WTC11 (cell line): ENCODE results near the gene CIC. TPM values are rescaled to one million over a fixed set of nuclear protein-coding genes. Genes with fewer than 3 reads are reported as not detected.

Source experiments
- ATAC-seq: fragments of 200-7000 bp; cut with Tn5 transposase; 2 replicates; pipeline ENCODE4 v1.10.0; 2021; ENCODE audit warnings: mild to moderate bottlenecking, moderate library complexity
- CTCF ChIA-PET: fragments of 300-600 bp; sonication (Branson Sonifier 250); formaldehyde crosslinking; loops from one replicate; lab custom pipeline; 2021; ENCODE audit warnings: antibody characterized with exemption; lab: Charles Lee
- POLR2A ChIA-PET: fragments of 350-600 bp; sonication (Branson Sonifier 250); formaldehyde crosslinking; loops from one replicate; lab custom pipeline; 2021; ENCODE audit warnings: antibody characterized with exemption; lab: Charles Lee
- DNase-seq: peaks from one replicate; pipeline ENCODE4 v3.0.0; 2021; ENCODE audit warnings: low spot score
- H3K27ac Mint-ChIP-seq: 2 replicates; pipeline ENCODE4 v1.8.0; 2021; ENCODE audit warnings: mixed read lengths
- H3K27me3 Mint-ChIP-seq: 2 replicates; pipeline ENCODE4 v1.8.0; 2021; ENCODE audit warnings: low read depth, mild to moderate bottlenecking, moderate library complexity, mixed read lengths
- H3K36me3 Mint-ChIP-seq: 2 replicates; pipeline ENCODE4 v1.8.0; 2021; ENCODE audit warnings: mixed read lengths
- H3K4me1 Mint-ChIP-seq: 2 replicates; pipeline ENCODE4 v1.8.0; 2022; ENCODE audit warnings: mixed read lengths
- H3K4me3 Mint-ChIP-seq: 2 replicates; pipeline ENCODE4 v1.8.0; 2021; ENCODE audit warnings: mild to moderate bottlenecking, moderate library complexity, mixed read lengths
- H3K9me3 Mint-ChIP-seq: 2 replicates; pipeline ENCODE4 v1.8.0; 2021; ENCODE audit warnings: mixed read lengths
- CBFB ChIP-seq: sonication (generic); formaldehyde crosslinking; IDR thresholded peaks from 2 replicates; pipeline ENCODE4 v1.8.1; 2022; ENCODE audit warnings: mild to moderate bottlenecking, low read depth, missing genetic modification reagents
- ETV6 ChIP-seq: sonication (generic); formaldehyde crosslinking; IDR thresholded peaks from 2 replicates; pipeline ENCODE4 v1.8.1; 2022; ENCODE audit warnings: mild to moderate bottlenecking, missing genetic modification reagents
- FOXK1 ChIP-seq: sonication (generic); formaldehyde crosslinking; IDR thresholded peaks from 2 replicates; pipeline ENCODE4 v1.8.0; 2022; ENCODE audit warnings: mild to moderate bottlenecking, moderate library complexity, missing genetic modification reagents
- FOXP1 ChIP-seq: sonication (generic); formaldehyde crosslinking; IDR thresholded peaks from 2 replicates; pipeline ENCODE4 v1.8.0; 2022; ENCODE audit warnings: missing genetic modification reagents, mild to moderate bottlenecking, moderate library complexity, borderline replicate concordance
- TP53 ChIP-seq: sonication (generic); formaldehyde crosslinking; IDR thresholded peaks from 2 replicates; pipeline ENCODE4 v1.8.1; 2023; ENCODE audit warnings: mild to moderate bottlenecking, missing genetic modification reagents
- USF1 ChIP-seq: sonication (generic); formaldehyde crosslinking; IDR thresholded peaks from 2 replicates; pipeline ENCODE4 v1.8.0; 2022; ENCODE audit warnings: mild to moderate bottlenecking, missing genetic modification reagents
- ZNF396 ChIP-seq: fragments of 250-450 bp; sonication (Bioruptor Pico); IDR thresholded peaks from 2 replicates; pipeline ENCODE4 v1.8.0; 2021; ENCODE audit warnings: mild to moderate bottlenecking, moderate library complexity, borderline replicate concordance
- ZNF671 ChIP-seq: fragments of 250-450 bp; sonication (Bioruptor Pico); IDR thresholded peaks from 2 replicates; pipeline ENCODE4 v1.8.0; 2021; ENCODE audit warnings: mild to moderate bottlenecking
- total RNA-seq: library from RNA; stranded (reverse); gene quantifications from 3 replicates; pipeline ENCODE4 v1.2.3, GENCODE V29; 2021
- TF ChIP-seq, protein P1 (sequence below): sonication (generic); formaldehyde crosslinking; IDR thresholded peaks from 2 replicates; pipeline ENCODE4 v1.8.0; 2022; ENCODE audit warnings: mild to moderate bottlenecking, missing genetic modification reagents
- TF ChIP-seq, protein P2 (sequence below): sonication (generic); formaldehyde crosslinking; IDR thresholded peaks from 2 replicates; pipeline ENCODE4 v1.8.1; 2023; ENCODE audit warnings: mild to moderate bottlenecking, moderate library complexity, missing genetic modification reagents
- TF ChIP-seq, protein P3 (sequence below): sonication (generic); formaldehyde crosslinking; IDR thresholded peaks from 2 replicates; pipeline ENCODE4 v1.8.1; 2023; ENCODE audit warnings: mild to moderate bottlenecking, missing genetic modification reagents, moderate library complexity
- TF ChIP-seq, protein P4 (sequence below): sonication (generic); formaldehyde crosslinking; IDR thresholded peaks from 2 replicates; pipeline ENCODE4 v1.8.0; 2023; ENCODE audit warnings: mild to moderate bottlenecking, missing genetic modification reagents

CIC gene
- total RNA-seq, 1 experiment from 2014 or later: 55.8 TPM

DNA sequence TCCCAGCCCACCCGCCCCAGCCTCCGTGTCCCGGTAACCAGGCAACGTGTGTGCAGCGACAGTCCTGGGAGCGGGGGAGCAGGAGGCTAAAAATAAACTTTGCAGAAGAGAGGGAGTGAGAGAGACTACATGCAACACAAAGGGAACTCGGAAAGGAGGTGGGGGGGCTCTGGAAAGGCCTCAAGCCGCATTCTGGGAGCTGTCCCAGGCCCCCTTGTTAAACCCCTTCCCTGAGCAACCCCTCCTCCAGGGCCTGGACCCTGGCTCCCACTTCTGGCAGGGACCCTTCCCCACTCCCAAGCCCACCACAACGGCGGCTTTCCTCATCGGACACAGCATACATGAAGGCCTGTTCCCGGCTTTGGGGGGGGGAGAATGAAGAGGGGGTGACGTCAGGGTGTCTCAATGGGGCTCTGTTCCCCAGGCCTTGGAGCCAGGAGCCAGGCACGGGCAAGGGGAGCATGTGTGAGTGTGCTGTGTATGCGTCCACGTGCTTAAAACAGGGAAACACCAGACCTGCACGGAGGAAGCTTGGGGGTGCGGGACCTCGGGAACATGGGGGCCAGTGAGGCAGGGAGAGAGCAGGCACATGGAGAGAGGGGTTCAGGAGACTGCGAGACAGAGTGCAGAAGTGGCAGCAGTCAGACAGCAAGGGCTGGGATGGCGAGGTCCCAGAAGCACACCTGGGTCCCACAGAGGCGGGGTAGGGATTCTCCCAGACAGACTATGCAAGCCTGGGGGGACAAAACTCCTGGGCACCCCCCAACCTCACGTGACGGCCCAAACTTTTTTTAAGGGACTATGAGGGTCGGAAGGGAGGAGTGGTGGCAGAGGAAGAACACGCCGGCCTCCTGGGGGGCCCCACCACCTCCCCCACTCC, 16.4 kb upstream of the CIC start:
- H3K27me3 Mint-ChIP-seq: peaks cover 11% of the 10 kb centered on the region
- no peaks in the 10 kb centered on the region for H3K9me3 Mint-ChIP-seq
- no peak for DNase-seq
- peak overlapping the region; percentile 99 for H3K27ac Mint-ChIP-seq
- ChIA-PET CTCF (interaction anchor here (1.0 to 3.5 kb wide), 4 partner anchors 8 to 27 kb away, joined by 3 to 26 read pairs (median 4); no protein-coding TSS in a partner anchor), POLR2A (interaction anchor here (1.2 kb wide), 1 partner anchor 27 kb away, joined by 3 read pairs; no protein-coding TSS in a partner anchor)
- no peak for ATAC-seq
- H3K4me3 Mint-ChIP-seq: peak overlapping the region; percentile 90
- no peaks in the 10 kb centered on the region for H3K36me3 Mint-ChIP-seq
- no peak for TF ChIP-seq FOXP1 (CRISPR knock-in tag)
- TF ChIP-seq, protein P1, sequence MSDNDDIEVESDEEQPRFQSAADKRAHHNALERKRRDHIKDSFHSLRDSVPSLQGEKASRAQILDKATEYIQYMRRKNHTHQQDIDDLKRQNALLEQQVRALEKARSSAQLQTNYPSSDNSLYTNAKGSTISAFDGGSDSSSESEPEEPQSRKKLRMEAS (CRISPR knock-in tag): 0 out of 2 replicates have a peak, but pooled peaks have one; percentile 48
- TF ChIP-seq, protein P2, sequence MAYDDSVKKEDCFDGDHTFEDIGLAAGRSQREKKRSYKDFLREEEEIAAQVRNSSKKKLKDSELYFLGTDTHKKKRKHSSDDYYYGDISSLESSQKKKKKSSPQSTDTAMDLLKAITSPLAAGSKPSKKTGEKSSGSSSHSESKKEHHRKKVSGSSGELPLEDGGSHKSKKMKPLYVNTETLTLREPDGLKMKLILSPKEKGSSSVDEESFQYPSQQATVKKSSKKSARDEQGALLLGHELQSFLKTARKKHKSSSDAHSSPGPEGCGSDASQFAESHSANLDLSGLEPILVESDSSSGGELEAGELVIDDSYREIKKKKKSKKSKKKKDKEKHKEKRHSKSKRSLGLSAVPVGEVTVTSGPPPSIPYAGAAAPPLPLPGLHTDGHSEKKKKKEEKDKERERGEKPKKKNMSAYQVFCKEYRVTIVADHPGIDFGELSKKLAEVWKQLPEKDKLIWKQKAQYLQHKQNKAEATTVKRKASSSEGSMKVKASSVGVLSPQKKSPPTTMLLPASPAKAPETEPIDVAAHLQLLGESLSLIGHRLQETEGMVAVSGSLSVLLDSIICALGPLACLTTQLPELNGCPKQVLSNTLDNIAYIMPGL (CRISPR knock-in tag): 0 out of 2 replicates have a peak, but pooled peaks have one; percentile 16
- peaks cover 32% of the 10 kb centered on the region for H3K4me1 Mint-ChIP-seq

GRCh38 chr19:42253245-42254088, 15.6 kb upstream of the CIC start:
- TF ChIP-seq ZNF671 (CRISPR knock-in tag): no peak
- 0 out of 2 replicates have a peak, but pooled peaks have one; percentile 18 for TF ChIP-seq TP53 (CRISPR knock-in tag)
- no peak for TF ChIP-seq ZNF396 (CRISPR knock-in tag)
- TF ChIP-seq, protein P3, sequence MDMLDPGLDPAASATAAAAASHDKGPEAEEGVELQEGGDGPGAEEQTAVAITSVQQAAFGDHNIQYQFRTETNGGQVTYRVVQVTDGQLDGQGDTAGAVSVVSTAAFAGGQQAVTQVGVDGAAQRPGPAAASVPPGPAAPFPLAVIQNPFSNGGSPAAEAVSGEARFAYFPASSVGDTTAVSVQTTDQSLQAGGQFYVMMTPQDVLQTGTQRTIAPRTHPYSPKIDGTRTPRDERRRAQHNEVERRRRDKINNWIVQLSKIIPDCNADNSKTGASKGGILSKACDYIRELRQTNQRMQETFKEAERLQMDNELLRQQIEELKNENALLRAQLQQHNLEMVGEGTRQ (CRISPR knock-in tag): peak; percentile 75
- TF ChIP-seq, protein P1 (CRISPR knock-in tag): 0 out of 2 replicates have a peak, but pooled peaks have one; percentile 1
- TF ChIP-seq ETV6 (CRISPR knock-in tag): 0 out of 2 replicates have a peak, but pooled peaks have one; percentile 26
- TF ChIP-seq, protein P4, sequence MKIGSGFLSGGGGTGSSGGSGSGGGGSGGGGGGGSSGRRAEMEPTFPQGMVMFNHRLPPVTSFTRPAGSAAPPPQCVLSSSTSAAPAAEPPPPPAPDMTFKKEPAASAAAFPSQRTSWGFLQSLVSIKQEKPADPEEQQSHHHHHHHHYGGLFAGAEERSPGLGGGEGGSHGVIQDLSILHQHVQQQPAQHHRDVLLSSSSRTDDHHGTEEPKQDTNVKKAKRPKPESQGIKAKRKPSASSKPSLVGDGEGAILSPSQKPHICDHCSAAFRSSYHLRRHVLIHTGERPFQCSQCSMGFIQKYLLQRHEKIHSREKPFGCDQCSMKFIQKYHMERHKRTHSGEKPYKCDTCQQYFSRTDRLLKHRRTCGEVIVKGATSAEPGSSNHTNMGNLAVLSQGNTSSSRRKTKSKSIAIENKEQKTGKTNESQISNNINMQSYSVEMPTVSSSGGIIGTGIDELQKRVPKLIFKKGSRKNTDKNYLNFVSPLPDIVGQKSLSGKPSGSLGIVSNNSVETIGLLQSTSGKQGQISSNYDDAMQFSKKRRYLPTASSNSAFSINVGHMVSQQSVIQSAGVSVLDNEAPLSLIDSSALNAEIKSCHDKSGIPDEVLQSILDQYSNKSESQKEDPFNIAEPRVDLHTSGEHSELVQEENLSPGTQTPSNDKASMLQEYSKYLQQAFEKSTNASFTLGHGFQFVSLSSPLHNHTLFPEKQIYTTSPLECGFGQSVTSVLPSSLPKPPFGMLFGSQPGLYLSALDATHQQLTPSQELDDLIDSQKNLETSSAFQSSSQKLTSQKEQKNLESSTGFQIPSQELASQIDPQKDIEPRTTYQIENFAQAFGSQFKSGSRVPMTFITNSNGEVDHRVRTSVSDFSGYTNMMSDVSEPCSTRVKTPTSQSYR (CRISPR knock-in tag): 0 out of 2 replicates have a peak, but pooled peaks have one; percentile 40
- TF ChIP-seq, protein P2 (CRISPR knock-in tag): peak; percentile 57; the same call in 1 of the 2 replicates
- TF ChIP-seq USF1 (CRISPR knock-in tag): peak; percentile 58; the same call in 1 of the 2 replicates
- peak; percentile 45; the same call in 1 of the 2 replicates for TF ChIP-seq FOXK1 (CRISPR knock-in tag)
- TF ChIP-seq CBFB (CRISPR knock-in tag): no peak
- TF ChIP-seq, all 79 proteins: peak for 8
- Mint-ChIP-seq H3K9me3 (no peaks in the 10 kb centered on the region), H3K4me3 (peak overlapping the region; percentile 90), H3K27me3 (peaks cover 20% of the 10 kb centered on the region), H3K36me3 (no peaks in the 10 kb centered on the region), H3K4me1 (peaks cover 32% of the 10 kb centered on the region), H3K27ac (peak overlapping the region; percentile 99)
- peak; percentile 77 for DNase-seq
- peak; percentile 11 for ATAC-seq
- ChIA-PET POLR2A (no interaction called here), CTCF (interaction anchor here (1.0 to 1.4 kb wide), 3 partner anchors 9 to 26 kb away, joined by 3 to 4 read pairs (median 3); no protein-coding TSS in a partner anchor)
